Heart left ventricle (tissue), 16 donors: Measurements from ENCODE around the gene NUP54. TPM values are rescaled to one million over a fixed set of nuclear protein-coding genes. Genes with fewer than 3 reads are reported as not detected.

Experiments
- ATAC-seq, 4 donors: fragments of 200-7000 bp; cut with Tn5 transposase; one replicate each; pipeline ENCODE4 v1.9.1; 2020 to 2022; ENCODE audit warnings: moderate library complexity in 4 of 4, mild to moderate bottlenecking in 3 of 4, moderate number of reproducible peaks in 1 of 4
- DNase-seq, 5 donors: peaks; one replicate each; pipeline ENCODE4 v3.0.0-alpha.2; 2020
- H3K27ac ChIP-seq, 12 donors: fragments of 200-600 bp; sonication (generic) in 4 of 12; one replicate each; pipeline versions ENCODE4 v1.5.0 to v1.8.0; 2016 to 2022; ENCODE audit warnings: mild to moderate bottlenecking in 2 of 12
- H3K27me3 ChIP-seq, 9 donors: fragments of 200-600 bp; sonication (generic) in 2 of 9; one replicate each; pipeline versions ENCODE4 v1.5.1 to v1.8.0; 2016 to 2022; ENCODE audit warnings: mild to moderate bottlenecking in 3 of 9
- H3K36me3 ChIP-seq, 9 donors: fragments of 200-600 bp; sonication (generic) in 2 of 9; one replicate each; pipeline versions ENCODE4 v1.5.0 to v1.8.0; 2018 to 2022; ENCODE audit warnings: mild to moderate bottlenecking in 2 of 9
- H3K4me1 ChIP-seq, 12 donors: fragments of 200-600 bp; sonication (generic) in 4 of 12; one replicate each; pipeline versions ENCODE4 v1.5.0 to v1.8.0; 2016 to 2022; ENCODE audit warnings: mild to moderate bottlenecking in 3 of 12
- H3K4me3 ChIP-seq, 12 donors: fragments of 200-600 bp; sonication (generic) in 4 of 12; one replicate each; pipeline versions ENCODE4 v1.5.0 to v1.8.0; 2017 to 2022; ENCODE audit warnings: mild to moderate bottlenecking in 9 of 12, moderate library complexity in 4 of 12
- H3K9me3 ChIP-seq, 12 donors: fragments of 200-600 bp; sonication (generic) in 4 of 12; one replicate each; pipeline versions ENCODE4 v1.5.0 to v1.8.0; 2016 to 2022; ENCODE audit warnings: mild to moderate bottlenecking in 1 of 12
- POLR2A ChIP-seq, 2 donors: fragments of 450-650 bp; IDR thresholded peaks; one replicate each; pipeline ENCODE4 v1.6.1; 2017; ENCODE audit warnings: antibody characterized with exemption in 2 of 2, mild to moderate bottlenecking in 2 of 2, moderate library complexity in 2 of 2
- WGBS, 4 donors: extraction: QIAGEN DNeasy Blood & Tissue Kit in 2 of 4; methylation state at CpG; one replicate each; pipeline versions ENCODE4 v1.1.5 to v1.1.7; 2013 to 2018; 5-methylcytosine and 5-hydroxymethylcytosine counted together
- intact Hi-C, 10 donors: fragments of 100-400 bp; cut with DNase I; formaldehyde crosslinking; loops; one replicate each; pipeline versions ENCODE4 v1.11.1 to v1.14.2; 2022
- polyA plus RNA-seq, 2 donors: library from polyadenylated mRNA; stranded (reverse); fragments of 200-250 nt; gene quantifications; one replicate each; pipeline ENCODE4 v1.2.3, GENCODE V29; 2013
- total RNA-seq, 9 donors: library from RNA; depleted of rRNA in 2 of 9; stranded (reverse); fragments of >200 nt in 2 of 9; fragmentation: NEBNext Ultra II Directional in 3 of 9; extraction: Animal tissue kit (Norgen Biotek cat#: 25700) in 3 of 9; gene quantifications; one replicate each; pipeline versions ENCODE4 v1.1.0 to v1.2.4, GENCODE V29; 2016 to 2023
- TF ChIP-seq, protein P1 (sequence below), 12 donors: fragments of 200-600 bp; sonication (generic) in 4 of 12; IDR thresholded peaks; one replicate each; pipeline versions ENCODE4 v1.5.0 to v1.8.0; 2018 to 2022; ENCODE audit warnings: antibody characterized with exemption in 12 of 12, mild to moderate bottlenecking in 5 of 12
- donor health status: ischemic (EF 13 %, LVEDD 7.1; RV severe dilation, severe dysfunction).
- donor health status: healthy with polysubstance abuse.
- donor health status: DM: no; HTN: yes; CAD: no.
- donor health status: DM: no; HTN: no; CAD: no.
- donor health status: ischemic (EF 25% LVEDD 6.9; RV normal size, moderate dysfunction).
- donor health status: ischemic (EF 25% LVEDD 5.7; RV mildly dilated, moderate dysfunction).
- donor health status: healthy.
- donor health status: DM: yes; HTN: yes; CAD: no.
- donor health status: ischemic (EF 35%, LVEDD 5.7; RV mildly dilated, moderate dysfunction).
- donor health status: nonischemic (EF 11% LVEDD 7.7; RV severe dilation, severe dysfunction).
- donor health status: DM: yes; HTN: yes; CAD: no.
- donor health status: PGD.
- donor health status: ischemic (EF 29% LVEDD 5.4; RV normal size, mild dysfunction).
- donor health status: nonischemic (EF 23%, LVEDD 6.1; RV moderate dilation, normal function).

The NUP54 gene
- total and polyA plus RNA-seq, 11 donors, result 10.7 to 26.7 (median 17.3) TPM

DNA sequence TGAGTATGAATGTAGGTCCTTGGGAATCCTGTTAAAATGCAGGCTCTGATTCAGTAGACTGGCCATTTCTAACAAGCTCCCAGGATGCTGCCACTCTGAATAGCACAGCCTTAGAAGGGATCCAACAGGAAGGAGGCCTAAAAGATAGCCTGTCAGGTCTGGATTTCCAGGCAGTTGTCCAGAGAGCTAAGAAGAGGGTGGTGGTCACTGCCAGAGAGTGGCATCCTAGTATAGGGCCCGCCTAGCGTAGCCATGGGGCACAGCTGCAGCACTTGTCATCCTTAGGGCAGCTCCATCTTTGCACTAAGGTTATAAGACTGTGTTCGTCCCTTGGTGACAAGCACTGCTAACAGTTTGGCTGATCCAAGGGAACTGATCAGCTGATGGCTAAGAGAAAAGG lies 20.5 kb upstream of the NUP54 start:
- peaks cover 0 to 100% (median 98%) of the 10 kb centered on the region in 9 donors for H3K36me3 ChIP-seq
- H3K4me1 ChIP-seq, result peaks cover 0 to 2% (median 0%) of the 10 kb centered on the region in 12 donors
- no peaks in the 10 kb centered on the region for H3K27me3 ChIP-seq
- WGBS, 4 donors, result 86 to 93% (median 92%) methylated on average over 3 of the region's 3 CpGs
- no peak for DNase-seq
- ATAC-seq, result peak; percentile 13 to 64 (median 38)
- H3K4me3 ChIP-seq, result no peak overlapping the region
- no peak for TF ChIP-seq POLR2A (IDR thresholded peaks at IDR 0.05)
- TF ChIP-seq, protein P1, sequence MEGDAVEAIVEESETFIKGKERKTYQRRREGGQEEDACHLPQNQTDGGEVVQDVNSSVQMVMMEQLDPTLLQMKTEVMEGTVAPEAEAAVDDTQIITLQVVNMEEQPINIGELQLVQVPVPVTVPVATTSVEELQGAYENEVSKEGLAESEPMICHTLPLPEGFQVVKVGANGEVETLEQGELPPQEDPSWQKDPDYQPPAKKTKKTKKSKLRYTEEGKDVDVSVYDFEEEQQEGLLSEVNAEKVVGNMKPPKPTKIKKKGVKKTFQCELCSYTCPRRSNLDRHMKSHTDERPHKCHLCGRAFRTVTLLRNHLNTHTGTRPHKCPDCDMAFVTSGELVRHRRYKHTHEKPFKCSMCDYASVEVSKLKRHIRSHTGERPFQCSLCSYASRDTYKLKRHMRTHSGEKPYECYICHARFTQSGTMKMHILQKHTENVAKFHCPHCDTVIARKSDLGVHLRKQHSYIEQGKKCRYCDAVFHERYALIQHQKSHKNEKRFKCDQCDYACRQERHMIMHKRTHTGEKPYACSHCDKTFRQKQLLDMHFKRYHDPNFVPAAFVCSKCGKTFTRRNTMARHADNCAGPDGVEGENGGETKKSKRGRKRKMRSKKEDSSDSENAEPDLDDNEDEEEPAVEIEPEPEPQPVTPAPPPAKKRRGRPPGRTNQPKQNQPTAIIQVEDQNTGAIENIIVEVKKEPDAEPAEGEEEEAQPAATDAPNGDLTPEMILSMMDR (IDR thresholded peaks at IDR 0.05), result no peak
- intact Hi-C loops, result loop anchor here in 1 of 10 donors (10.0 kb wide), 1 partner anchor 106 kb away; no protein-coding TSS in a partner anchor
- H3K27ac ChIP-seq, result no peak overlapping the region
- H3K9me3 ChIP-seq, result no peaks in the 10 kb centered on the region

DNA sequence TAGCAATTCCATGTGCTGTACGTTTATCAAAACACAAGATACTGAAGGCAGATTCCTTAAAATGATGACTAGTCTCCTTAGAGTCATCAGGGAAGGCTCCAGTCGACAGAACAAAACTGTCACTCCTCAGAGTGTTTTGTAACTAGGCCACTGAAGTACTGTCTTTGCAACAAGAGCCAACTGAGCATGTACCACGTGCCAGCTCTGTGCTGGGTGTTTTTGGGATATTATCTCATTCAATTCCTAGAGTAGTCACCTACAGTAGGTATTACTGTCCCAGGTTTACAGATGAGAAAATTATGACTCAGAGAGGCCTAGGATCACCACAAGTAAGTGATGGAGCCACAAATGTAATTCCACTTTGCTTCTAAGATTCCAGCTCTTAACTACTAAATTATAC lies 18.3 kb upstream of the NUP54 start:
- intact Hi-C loops, result loop anchor here in 1 of 10 donors (10.0 kb wide), 1 partner anchor 108 kb away; no protein-coding TSS in a partner anchor
- no peak overlapping the region for H3K4me3 ChIP-seq
- peak in 3 of 4 donors; percentile 31 to 65 (median 39) for ATAC-seq
- DNase-seq, result no peak
- 64 to 87% (median 74%) methylated on average over 3 of the region's 3 CpGs for WGBS, 4 donors
- TF ChIP-seq POLR2A (IDR thresholded peaks at IDR 0.05), result no peak
- TF ChIP-seq, protein P1 (IDR thresholded peaks at IDR 0.05), result no peak
- no peak overlapping the region for H3K27ac ChIP-seq
- H3K4me1 ChIP-seq, result no peaks in the 10 kb centered on the region
- no peaks in the 10 kb centered on the region for H3K9me3 ChIP-seq
- H3K27me3 ChIP-seq, result no peaks in the 10 kb centered on the region
- peaks cover 10 to 100% (median 98%) of the 10 kb centered on the region in 9 donors for H3K36me3 ChIP-seq

DNA sequence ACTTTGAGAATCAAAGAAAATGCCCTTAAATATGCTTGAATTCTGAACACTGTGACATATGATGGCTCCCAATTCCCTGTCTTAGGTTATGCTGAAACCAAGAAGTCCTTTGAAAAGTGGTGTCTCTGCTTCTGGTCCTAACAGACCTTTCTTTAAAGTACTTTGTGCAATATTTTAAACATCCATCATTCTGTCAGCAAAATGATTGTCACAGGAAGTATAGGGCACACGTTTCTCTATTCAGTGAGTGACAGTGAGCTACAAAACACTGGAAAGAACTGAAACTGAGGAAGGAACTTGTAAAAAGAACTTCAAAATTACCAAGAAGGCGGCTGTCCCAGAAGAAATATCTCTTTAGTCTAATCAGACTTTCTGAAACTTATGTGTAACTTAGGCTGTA lies 12.2 kb upstream of the NUP54 start:
- H3K4me1 ChIP-seq, result peaks cover 0 to 6% (median 0%) of the 10 kb centered on the region in 12 donors
- intact Hi-C loops, result loop anchor here in 1 of 10 donors (10.0 kb wide), 1 partner anchor 114 kb away; no protein-coding TSS in a partner anchor
- no peak for TF ChIP-seq POLR2A (IDR thresholded peaks at IDR 0.05)
- TF ChIP-seq, protein P1 (IDR thresholded peaks at IDR 0.05), result no peak
- WGBS, 4 donors, result 11 to 69% (median 53%) methylated on average over 2 of the region's 2 CpGs
- no peaks in the 10 kb centered on the region for H3K9me3 ChIP-seq
- no peak for DNase-seq
- no peak for ATAC-seq
- no peaks in the 10 kb centered on the region for H3K27me3 ChIP-seq
- H3K36me3 ChIP-seq, result peaks cover 11 to 77% (median 73%) of the 10 kb centered on the region in 9 donors
- no peak overlapping the region for H3K27ac ChIP-seq
- no peak overlapping the region for H3K4me3 ChIP-seq

DNA sequence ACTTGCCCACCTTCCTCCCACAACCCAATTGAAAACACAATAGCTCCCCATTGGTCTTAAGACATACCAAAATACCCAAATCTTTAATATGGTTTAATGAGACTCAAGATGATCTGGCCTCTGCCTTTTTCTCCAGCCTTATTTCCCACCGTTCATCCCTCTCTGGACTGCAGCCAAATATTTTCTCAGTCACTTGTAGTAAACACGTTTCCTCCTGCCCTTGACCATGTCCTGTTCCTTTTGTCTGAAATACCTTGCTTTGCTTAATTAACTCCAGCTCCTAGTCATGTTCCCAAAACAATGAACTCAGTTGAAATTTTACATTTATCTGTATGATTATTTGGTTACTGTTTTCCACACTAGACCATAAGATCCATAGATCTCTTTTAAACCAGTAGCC lies 8.4 kb upstream of the NUP54 start:
- ATAC-seq (no peak), DNase-seq (no peak)
- TF ChIP-seq POLR2A (IDR thresholded peaks at IDR 0.05), result no peak
- TF ChIP-seq, protein P1 (IDR thresholded peaks at IDR 0.05), result no peak
- Histone ChIP-seq H3K4me3 (no peak overlapping the region), H3K27ac (no peak overlapping the region), H3K4me1 (peaks cover 0 to 6% (median 0%) of the 10 kb centered on the region in 12 donors), H3K27me3 (no peaks in the 10 kb centered on the region), H3K36me3 (peaks cover 2 to 40% (median 36%) of the 10 kb centered on the region in 9 donors), H3K9me3 (no peaks in the 10 kb centered on the region)
- intact Hi-C loops, result no loop called here
- 1 to 7% (median 3%) methylated on average over 2 of the region's 2 CpGs for WGBS, 4 donors
